HG02870 (cell line): ENCODE data around the gene AQP10.
"Not testable (repeated sequence)": the region's sequence is repeated elsewhere in the genome, so short reads cannot be mapped to it uniquely, and the experiment has no call there.

ENCODE experiments used
- ATAC-seq: cut with Tn5 transposase; IDR thresholded peaks from one replicate; pipeline ENCODE4 v1.9.1; 2021; ENCODE audit warnings: mild to moderate bottlenecking, moderate library complexity; ENCODE audit not compliant: unreplicated experiment

Gene AQP10

DNA sequence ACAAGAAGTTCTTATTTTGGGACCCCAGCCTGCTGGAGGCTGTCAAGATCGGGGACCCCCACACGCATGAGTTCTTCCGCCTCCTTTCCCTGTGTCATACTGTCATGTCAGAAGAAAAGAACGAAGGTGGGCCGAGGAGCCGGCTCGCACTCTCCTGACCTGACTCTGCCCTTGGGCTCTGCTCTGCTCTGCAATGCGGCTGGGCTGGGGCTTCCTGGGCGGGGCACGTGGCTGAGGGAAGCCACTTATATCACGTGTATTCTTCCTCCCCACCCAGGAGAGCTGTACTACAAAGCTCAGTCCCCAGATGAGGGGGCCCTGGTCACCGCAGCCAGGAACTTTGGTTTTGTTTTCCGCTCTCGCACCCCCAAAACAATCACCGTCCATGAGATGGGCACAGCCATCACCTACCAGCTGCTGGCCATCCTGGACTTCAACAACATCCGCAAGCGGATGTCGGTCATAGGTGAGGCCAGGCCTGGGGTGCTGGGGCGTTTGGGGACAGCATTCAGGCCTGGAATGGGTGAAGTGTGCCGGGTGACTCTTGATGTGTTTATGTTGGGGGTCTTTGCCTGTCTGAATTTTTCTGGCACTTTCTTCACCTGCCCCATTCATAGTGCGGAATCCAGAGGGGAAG is 22.1 kb downstream of the AQP10 start:
- ATAC-seq: no peak

DNA sequence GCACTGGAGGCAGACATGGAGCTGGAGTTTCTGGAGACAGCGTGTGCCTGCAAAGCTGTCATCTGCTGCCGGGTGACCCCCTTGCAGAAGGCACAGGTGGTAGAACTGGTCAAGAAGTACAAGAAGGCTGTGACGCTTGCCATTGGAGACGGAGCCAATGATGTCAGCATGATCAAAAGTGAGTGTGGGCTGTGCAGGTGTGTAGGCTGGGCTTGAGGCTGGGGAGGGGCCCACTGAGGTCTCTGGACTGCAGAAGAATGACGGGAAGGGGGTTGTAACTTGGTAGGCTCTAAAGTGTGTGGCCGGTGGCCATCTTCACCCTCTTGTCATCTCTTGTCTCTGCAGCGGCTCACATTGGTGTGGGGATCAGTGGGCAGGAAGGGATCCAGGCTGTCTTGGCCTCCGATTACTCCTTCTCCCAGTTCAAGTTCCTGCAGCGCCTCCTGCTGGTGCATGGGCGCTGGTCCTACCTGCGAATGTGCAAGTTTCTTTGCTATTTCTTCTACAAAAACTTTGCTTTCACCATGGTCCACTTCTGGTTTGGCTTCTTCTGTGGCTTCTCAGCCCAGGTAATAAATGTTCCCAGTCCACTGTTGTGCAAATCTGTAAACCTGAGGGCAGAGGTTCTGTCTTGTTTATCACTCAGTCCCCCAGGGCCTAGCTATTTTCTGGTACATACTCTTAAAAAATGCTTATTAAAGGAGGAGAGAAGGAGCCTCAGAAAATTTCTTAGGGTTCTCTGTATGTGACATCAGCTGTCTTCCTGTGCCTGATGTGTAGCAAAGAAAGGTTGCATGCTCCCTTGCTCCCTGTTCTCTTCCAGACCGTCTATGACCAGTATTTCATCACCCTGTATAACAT is 24.3 kb downstream of the AQP10 start:
- no peak for ATAC-seq

DNA sequence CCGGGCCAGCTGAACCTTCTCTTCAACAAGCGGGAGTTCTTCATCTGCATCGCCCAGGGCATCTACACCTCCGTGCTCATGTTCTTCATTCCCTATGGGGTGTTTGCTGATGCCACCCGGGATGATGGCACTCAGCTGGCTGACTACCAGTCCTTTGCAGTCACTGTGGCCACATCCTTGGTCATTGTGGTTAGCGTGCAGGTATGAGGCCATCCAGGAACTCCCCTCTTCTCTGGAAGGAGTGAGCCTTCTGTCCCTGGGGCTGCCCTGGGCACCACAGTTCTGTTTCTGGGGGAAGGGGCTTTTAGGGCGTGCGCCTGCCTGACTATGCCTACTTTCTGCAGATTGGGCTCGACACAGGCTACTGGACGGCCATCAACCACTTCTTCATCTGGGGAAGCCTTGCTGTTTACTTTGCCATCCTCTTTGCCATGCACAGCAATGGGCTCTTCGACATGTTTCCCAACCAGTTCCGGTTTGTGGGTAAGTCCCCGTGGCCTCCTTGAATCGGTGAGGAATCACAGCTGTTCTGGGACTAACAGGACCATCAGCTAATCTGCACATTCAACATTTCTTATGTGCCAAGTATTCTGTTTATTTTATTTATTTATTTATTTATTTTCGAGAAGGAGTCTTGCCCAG is 25.5 kb downstream of the AQP10 start:
- no peak for ATAC-seq

DNA sequence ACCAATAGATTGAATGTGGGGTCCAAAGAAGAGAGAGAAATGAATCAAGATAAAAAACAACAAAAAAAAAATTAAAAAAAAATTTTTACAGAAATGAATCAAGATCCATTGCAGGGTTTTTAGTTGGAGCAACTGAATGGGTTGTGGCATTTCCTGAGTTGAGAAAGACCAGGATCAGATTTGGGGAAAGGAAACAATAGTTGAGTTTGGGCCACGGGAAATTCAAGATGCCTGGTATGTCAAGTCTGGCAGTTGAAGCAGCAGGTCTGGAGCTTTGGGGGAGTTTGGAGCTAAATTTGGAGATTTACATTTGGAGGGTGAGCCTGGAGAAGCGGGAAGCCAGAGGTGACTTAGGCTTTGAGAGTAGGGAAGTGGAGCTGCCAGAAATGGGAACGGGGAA is 27.1 kb downstream of the AQP10 start:
- no peak for ATAC-seq

DNA sequence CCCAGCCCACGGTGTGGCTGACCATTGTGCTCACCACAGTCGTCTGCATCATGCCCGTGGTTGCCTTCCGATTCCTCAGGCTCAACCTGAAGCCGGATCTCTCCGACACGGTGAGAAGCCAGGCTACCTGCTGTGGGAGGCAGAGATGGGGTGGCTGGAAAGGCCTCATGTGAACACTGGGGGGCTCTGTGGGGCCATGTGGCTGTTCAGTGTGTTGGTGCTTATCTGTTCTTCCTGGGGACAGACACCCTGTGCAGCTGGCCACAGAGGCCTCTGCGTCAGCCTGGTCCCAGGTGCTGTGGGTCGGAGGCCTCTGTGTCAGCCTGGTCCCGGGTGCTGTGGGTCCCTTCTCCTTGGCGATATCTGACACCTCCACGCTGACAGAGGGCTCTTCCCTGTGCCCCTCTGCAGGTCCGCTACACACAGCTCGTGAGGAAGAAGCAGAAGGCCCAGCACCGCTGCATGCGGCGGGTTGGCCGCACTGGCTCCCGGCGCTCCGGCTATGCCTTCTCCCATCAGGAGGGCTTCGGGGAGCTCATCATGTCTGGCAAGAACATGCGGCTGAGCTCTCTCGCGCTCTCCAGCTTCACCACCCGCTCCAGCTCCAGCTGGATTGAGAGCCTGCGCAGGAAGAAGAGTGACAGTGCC is 27.7 kb downstream of the AQP10 start:
- no peak for ATAC-seq

DNA sequence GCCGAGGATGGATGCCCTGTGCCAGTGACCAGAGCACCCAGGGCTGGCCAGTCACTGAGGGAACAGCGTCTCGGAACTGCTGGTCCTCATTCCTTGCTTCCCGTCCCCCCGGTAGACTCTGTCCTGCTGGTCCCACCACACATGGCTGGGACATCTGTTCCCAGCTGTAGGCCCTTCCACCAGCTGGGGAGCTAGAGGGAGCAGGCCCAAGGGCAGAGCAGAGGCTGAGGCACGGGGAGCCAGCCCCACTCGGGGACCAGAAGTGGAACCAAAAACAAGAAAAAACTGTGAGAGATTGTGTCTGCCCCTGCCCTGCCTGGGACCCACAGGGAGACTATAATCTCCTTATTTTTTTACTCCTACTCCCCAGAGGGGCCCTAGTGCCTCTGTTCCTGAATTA is 28.2 kb downstream of the AQP10 start:
- no peak for ATAC-seq

DNA sequence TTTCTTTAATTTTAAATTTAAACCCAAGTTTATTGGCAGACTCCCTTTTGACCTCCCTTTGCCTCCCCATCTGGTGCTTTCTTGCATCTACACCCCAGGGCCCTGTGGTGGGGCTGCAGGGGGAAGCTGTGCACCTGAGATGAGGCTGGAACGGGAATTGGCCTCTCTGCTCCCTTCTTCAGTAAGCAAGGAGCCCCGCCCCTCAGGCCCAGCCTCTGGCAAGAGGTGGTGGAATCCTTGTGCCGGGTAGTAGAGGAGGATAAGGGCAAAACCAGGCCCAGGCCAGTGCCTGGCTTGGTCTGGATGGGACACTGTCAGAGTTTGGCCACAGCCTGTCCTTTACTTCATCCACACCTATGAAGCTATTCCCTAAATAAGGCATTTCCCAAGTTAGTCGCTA is 29.5 kb downstream of the AQP10 start:
- no peak for ATAC-seq

DNA sequence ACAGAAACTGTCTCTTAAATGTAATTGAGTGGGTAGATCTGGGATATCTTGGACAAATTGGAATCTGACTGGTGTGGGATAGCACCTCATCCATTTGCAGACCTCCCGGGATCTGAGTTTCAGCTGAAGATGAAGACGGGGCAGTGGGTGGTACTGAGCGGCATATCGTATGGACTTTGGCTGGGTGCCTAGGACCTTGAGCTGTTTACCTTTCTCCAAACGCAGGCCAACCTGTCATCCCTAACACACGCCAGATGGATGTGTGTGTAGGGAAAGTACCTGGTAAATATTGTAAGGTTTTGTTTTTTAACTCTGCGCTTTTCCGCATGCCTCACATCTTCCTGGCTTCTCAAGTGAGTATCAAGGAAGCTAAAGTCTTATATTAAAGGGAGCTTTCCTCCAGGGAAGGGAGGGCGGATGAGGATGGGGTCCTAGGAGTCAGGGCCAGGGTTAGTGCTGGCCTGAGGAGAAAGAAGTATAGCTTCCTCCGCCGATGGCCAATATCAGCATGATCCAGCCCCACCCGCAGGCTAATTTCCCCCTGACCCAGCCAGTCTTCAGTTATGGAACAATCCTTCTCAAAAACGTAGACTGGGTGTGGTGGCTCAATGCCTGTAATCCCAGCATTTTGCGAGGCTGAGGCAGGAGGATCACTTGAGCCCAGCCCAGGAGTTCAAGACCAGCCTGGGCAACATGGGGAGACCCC is 30.6 kb downstream of the AQP10 start:
- ATAC-seq: no peak

DNA sequence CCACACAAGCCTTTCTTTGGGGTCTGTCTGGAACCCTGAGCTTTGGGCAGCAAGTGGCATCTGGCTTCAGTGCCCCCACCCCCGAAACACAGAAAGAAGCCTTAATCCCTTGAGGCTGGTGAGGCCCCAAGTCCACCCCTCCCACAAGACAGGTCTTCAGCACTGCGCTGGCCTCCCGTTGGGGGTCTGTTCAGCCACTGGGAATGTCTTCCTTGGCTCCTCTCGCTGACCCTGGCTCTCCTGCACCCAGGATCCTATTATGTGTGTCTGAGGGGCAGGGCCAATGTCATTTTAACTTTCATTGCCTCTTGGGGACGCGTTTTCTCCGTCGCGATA is 31.3 kb downstream of the AQP10 start:
- no peak for ATAC-seq

DNA sequence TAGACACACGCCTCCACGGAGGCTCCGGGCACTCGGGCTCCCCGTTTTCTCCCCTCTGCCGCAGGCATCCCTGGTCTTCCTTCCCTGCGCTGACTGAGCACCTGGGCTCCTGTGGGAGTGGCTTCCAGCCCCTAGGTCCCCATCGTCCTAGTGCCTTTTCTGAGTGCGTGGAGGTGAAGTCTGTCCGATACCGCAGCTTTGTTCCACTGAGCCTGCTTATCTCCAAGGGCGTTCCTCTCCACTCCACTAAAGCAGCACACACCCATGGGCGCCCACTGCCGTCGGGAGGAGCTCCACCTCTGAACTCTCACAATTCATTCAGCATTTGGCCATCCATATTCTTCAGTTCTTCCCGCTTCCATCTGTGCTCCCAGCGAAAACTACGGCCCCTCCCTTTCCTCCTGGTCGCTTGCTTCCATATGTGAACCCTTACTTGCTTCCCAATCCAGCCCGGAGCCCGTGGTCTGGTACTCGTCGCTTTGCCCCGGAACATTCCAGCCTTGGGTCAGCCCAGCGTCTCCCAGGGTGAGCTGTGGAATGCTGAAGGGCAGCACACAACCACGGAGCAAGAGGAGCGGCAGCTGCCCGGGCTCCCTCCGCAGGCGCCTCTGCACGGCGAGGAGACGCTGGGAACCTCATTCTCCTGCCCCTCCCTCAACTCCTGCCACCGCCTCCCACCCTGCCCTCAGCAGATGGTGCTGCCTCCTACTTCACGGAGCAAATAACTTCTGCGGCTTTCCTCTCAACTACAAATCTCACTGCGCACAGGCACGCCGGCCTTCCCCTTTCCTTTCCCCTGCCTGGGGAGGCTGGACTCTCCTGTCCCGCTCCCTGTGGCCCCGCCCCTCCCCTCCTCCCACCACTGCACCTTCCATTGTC is 31.9 kb downstream of the AQP10 start:
- ATAC-seq: no peak

DNA sequence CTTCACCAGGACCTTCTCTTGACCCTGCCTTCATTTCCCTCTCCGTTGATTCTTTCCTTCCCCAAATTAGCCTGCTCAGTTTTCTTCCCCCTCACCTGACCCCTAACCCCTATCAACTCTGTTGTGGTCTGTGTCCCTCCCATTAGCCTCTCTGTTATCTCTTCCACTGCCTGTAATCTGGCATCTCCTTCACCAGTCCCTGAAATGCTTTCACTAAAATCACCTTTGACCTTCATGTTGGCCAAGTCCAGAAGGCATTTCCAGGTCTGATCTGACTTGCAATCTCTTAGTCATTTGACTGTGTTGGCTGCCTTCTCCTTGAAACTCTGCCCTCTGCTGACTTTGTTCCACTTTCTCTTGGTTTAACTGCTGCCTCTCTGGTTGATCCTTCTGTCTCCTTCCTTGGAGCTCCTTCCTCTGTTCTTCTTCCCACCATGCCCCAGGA is 32.6 kb downstream of the AQP10 start:
- ATAC-seq: no peak

DNA sequence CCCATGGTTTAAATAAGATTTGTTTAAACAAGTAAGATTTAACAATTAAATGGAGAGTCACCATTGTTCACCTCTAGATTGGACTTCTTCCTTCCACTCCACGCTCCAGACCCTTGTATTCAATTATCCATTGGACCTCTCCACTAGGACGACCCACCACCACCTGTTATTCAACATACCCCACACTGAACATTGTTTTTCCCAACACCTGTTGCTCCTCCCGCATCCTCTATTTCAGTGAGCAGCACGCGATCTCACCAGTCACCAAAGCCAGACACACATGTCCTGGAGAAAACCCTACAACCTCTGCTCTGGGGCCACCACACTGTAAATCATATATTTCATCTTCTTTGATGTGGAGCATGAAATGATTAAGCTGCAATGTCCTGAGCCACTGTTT is 33.1 kb downstream of the AQP10 start:
- ATAC-seq: no peak

DNA sequence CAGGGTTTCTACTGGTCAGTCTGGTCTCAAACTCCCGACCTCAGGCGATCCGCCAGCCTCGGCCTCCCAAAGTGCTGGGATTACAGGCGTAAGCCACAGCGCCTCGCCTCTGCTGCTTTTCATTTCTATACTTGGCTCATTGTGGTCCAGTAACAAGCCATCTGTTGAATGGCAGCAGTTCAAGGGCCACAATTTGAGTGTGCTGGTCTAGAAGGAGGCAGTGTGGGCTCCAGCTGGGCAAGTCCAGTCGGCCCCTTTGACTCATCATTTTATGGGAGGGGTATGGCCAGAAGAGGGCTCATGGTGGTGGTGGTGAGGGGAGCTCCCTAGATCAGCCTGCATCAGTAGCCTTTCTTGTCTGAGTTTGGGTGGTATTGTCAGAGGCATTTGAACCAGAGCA is 37.6 kb downstream of the AQP10 start:
- ATAC-seq: no peak

DNA sequence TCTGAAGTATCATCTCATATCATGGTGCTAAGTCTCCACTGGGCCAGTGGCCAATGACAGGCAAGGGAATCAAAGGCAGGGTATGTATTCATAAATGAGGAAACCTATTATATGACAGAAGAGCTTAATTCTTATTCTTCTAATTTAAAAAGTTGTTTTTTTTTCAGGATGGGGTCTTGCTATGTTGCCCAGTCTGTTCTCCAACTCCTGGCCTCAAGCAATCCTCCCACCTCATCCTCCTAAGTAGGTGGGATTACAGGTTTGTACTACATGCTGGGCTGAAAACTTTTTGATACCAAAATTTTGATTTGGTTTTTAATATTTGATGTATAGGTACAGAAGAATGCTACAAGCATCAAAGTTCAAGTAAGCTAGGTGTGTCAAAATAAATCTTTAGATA is 39.4 kb downstream of the AQP10 start:
- ATAC-seq: no peak

DNA sequence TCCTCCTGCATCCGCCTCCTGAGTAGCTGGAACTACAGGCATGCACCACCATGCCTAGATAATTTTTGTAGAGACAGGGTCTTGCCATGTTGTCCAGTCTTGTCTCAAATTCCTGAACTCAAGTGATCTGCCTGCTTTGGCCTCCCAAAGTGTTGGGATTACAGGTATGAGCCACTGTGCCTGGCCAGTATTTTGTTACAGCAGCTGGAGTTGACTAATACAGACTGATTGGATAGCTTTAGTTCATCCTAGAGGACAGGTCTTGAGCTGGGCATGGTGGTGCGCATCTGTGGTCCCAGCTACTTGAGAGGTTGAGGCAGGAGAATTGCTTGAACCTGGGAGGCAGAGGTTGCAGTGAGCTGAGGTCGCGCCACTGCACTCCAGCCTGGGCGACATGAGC is 40.0 kb downstream of the AQP10 start:
- ATAC-seq: not testable (repeated sequence)

DNA sequence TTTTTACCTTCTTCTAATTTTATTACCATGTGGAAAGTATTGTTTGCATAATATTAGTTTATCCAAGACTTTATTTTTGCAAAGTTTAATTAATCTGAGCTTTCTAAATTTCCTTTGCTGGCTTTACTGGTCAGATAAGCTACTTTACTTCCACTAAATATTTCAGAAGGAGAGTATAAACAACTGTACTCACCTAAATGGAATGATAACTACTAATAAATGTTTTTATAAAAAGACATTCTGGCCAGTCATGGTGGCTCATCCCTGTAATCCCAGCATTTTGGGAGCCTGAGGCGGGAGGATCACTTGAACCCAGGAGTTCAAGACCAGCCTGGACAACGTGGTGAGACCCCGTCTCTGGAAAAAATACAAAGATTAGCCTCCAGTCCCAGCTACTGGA is 40.5 kb downstream of the AQP10 start:
- no peak for ATAC-seq

DNA sequence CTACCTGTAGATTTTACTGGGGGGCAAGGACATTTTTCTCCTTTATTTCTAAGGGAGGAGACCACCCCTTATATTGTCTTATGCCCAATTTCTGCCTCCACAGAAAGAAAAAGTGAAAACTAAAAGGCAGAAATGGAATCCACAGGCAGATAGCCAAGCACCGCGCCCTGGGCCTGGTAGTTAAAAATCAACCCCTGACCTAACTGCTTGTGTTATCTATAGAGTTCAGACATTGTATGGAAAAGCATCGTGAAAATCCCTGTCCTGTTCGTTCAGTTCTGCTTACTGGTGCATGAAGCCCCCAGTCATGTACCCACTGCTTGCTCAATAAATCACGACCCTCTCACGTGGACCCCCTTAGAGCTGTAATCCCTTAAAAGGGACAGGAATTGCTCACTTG is 50.5 kb downstream of the AQP10 start:
- ATAC-seq: no peak

DNA sequence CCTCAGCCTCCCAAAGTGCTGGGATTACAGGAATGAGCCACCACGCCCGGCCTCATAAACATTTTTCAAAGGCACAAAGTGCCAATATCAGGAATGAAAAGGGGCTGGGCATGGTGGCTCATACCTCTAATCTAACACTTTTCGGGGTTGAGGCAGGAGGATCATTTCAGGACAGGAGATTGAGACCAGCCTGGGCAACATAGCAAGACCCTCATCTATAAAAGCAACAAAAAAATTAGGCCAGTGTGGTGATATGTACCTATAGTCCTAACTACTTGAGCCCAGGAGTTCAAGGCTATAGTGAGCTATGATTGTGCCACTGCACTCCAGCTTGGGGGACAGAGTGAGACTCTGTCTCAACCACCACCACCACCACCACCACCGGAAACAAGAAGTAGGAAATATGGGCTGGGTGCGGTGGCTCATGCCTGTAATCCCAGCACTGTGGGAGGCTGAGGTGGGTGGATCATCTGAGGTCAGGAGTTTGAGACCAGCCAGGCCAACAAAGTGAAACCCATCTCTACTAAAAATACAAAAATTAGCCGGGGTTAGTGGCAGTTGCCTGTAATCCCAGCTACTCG is 53.0 kb downstream of the AQP10 start:
- ATAC-seq: not testable (repeated sequence)
